SK-N-SH treated with all-trans-retinoic acid at 6 μM for 48 hours (cell line): ENCODE measurements around the gene NCOA5.

Experiments
- ARNTL ChIP-seq: fragments of 450-650 bp; formaldehyde crosslinking; IDR thresholded peaks from 2 replicates; pipeline ENCODE4 v1.5.0; 2020; ENCODE audit warnings: low read depth, mild to moderate bottlenecking, moderate library complexity, borderline replicate concordance
- CREB5 ChIP-seq: fragments of 250-450 bp; sonication (Bioruptor Pico); IDR thresholded peaks from 2 replicates; pipeline ENCODE4 v1.5.1; 2020; ENCODE audit warnings: low read depth, mild to moderate bottlenecking, moderate library complexity
- CSDC2 ChIP-seq: fragments of 250-450 bp; sonication (Bioruptor Pico); IDR thresholded peaks from 2 replicates; pipeline ENCODE4 v1.5.0; 2020; ENCODE audit warnings: mild to moderate bottlenecking, moderate library complexity
- CSRNP3 ChIP-seq: fragments of 250-450 bp; sonication (Bioruptor Pico); IDR thresholded peaks from 2 replicates; pipeline ENCODE4 v1.5.1; 2021; ENCODE audit warnings: mild to moderate bottlenecking, moderate library complexity
- ESRRG ChIP-seq: fragments of 250-450 bp; sonication (Bioruptor Pico); IDR thresholded peaks from 2 replicates; pipeline ENCODE4 v1.6.1; 2021; ENCODE audit warnings: mild to moderate bottlenecking
- GLIS3 ChIP-seq: fragments of 250-450 bp; sonication (Bioruptor Pico); IDR thresholded peaks from 2 replicates; pipeline ENCODE4 v1.5.0; 2020; ENCODE audit warnings: mild to moderate bottlenecking, moderate library complexity
- ISL1 ChIP-seq: fragments of 250-450 bp; sonication (Bioruptor Pico); IDR thresholded peaks from 2 replicates; pipeline ENCODE4 v2.1.2; 2022; ENCODE audit warnings: mild to moderate bottlenecking, moderate library complexity
- OSR1 ChIP-seq: fragments of 250-450 bp; sonication (Bioruptor Pico); IDR thresholded peaks from 2 replicates; pipeline ENCODE4 v1.8.0; 2022; ENCODE audit warnings: moderate library complexity, mild to moderate bottlenecking, inconsistent platforms
- PATZ1 ChIP-seq: fragments of 250-450 bp; sonication (Bioruptor Pico); IDR thresholded peaks from 2 replicates; pipeline ENCODE4 v1.8.0; 2020; ENCODE audit warnings: mild to moderate bottlenecking, moderate library complexity, borderline replicate concordance
- RARB ChIP-seq: fragments of 250-450 bp; sonication (Bioruptor Pico); IDR thresholded peaks from 2 replicates; pipeline ENCODE4 v1.8.0; 2021; ENCODE audit warnings: mild to moderate bottlenecking, moderate library complexity
- TOX ChIP-seq: fragments of 250-450 bp; sonication (Bioruptor Pico); IDR thresholded peaks from 2 replicates; pipeline ENCODE4 v1.8.0; 2021; ENCODE audit warnings: mild to moderate bottlenecking, moderate library complexity, borderline replicate concordance
- ZC3H10 ChIP-seq: fragments of 250-450 bp; sonication (Bioruptor Pico); IDR thresholded peaks from 2 replicates; pipeline ENCODE4 v1.5.1; 2021; ENCODE audit warnings: mild to moderate bottlenecking, moderate library complexity
- ZFP3 ChIP-seq: fragments of 250-450 bp; sonication (Bioruptor Pico); IDR thresholded peaks from 2 replicates; pipeline ENCODE4 v1.5.0; 2020; ENCODE audit warnings: mild to moderate bottlenecking, moderate library complexity
- ZFP30 ChIP-seq: fragments of 450-650 bp; formaldehyde crosslinking; IDR thresholded peaks from 2 replicates; pipeline ENCODE4 v1.5.0; 2022; ENCODE audit warnings: mild to moderate bottlenecking, moderate library complexity

GRCh38 chr20:46087161-46087560 lies 2.6 kb downstream of the NCOA5 start:
- TF ChIP-seq CSDC2 (CRISPR knock-in tag) (no peak), ZC3H10 (no peak), ZFP3 (no peak), CREB5 (no peak), RARB (CRISPR knock-in tag) (no peak), ARNTL (no peak), ZFP30 (CRISPR knock-in tag) (no peak), PATZ1 (CRISPR knock-in tag) (no peak), OSR1 (CRISPR knock-in tag) (no peak), CSRNP3 (CRISPR knock-in tag) (no peak), ESRRG (CRISPR knock-in tag) (no peak), ISL1 (no peak), GLIS3 (no peak), TOX (no peak)
